HepG2 (cell line): ENCODE measurements around the gene MAPK14.

Experiments used
- BRCA1 ChIP-seq: sonication (generic); formaldehyde crosslinking; IDR thresholded peaks from 2 replicates; pipeline ENCODE4 v1.4.0; 2020; ENCODE audit warnings: missing genetic modification reagents
- CTCF ChIP-seq: sonication (generic); formaldehyde crosslinking; IDR thresholded peaks from 2 replicates; pipeline ENCODE4 v1.5.0; 2020; ENCODE audit warnings: mild to moderate bottlenecking, missing genetic modification reagents, moderate library complexity
- NR2C2 ChIP-seq: sonication (generic); formaldehyde crosslinking; IDR thresholded peaks from 2 replicates; pipeline ENCODE4 v1.4.0; 2020; ENCODE audit warnings: missing genetic modification reagents, mild to moderate bottlenecking, moderate library complexity, borderline replicate concordance
- POLR2A ChIP-seq, 2 experiments: IDR thresholded peaks; 2 replicates each; pipeline ENCODE4 v1.6.1; 2011; ENCODE audit warnings: low read depth in 2 of 2, low read length in 2 of 2, mild to moderate bottlenecking in 1 of 2, moderate library complexity in 1 of 2; ENCODE audit not compliant: insufficient read depth in 1 of 2
- POLR2AphosphoS5 ChIP-seq: IDR thresholded peaks from 2 replicates; pipeline ENCODE4 v1.6.1; 2012; ENCODE audit warnings: low read depth, low read length
- RAD21 ChIP-seq: fragments of 450-650 bp; formaldehyde crosslinking; IDR thresholded peaks from 2 replicates; pipeline ENCODE4 v1.5.0; 2020; ENCODE audit warnings: mild to moderate bottlenecking
- SRSF9 ChIP-seq: fragments of 200-400 bp; formaldehyde crosslinking; IDR thresholded peaks from 2 replicates; pipeline ENCODE4 v1.6.1; 2018; ENCODE audit warnings: borderline replicate concordance, mild to moderate bottlenecking, low read depth, low read length; ENCODE audit not compliant: insufficient read depth, poor library complexity, severe bottlenecking
- ZNF10 ChIP-seq: sonication (generic); formaldehyde crosslinking; IDR thresholded peaks from 2 replicates; pipeline ENCODE4 v1.4.0; 2020; ENCODE audit warnings: mild to moderate bottlenecking, low read depth, missing genetic modification reagents, borderline replicate concordance
- ZNF776 ChIP-seq: sonication (generic); formaldehyde crosslinking; IDR thresholded peaks from 2 replicates; pipeline ENCODE4 v1.4.0; 2020; ENCODE audit warnings: mild to moderate bottlenecking, missing genetic modification reagents
- TF ChIP-seq, protein P1 (sequence below): sonication (generic); formaldehyde crosslinking; IDR thresholded peaks from 2 replicates; pipeline ENCODE4 v1.4.0; 2020; ENCODE audit warnings: missing genetic modification reagents, mild to moderate bottlenecking, borderline replicate concordance
- TF ChIP-seq, protein P2 (sequence below): sonication (generic); formaldehyde crosslinking; IDR thresholded peaks from 2 replicates; pipeline ENCODE4 v1.8.1; 2023; ENCODE audit warnings: mild to moderate bottlenecking, inconsistent platforms, moderate library complexity, missing genetic modification reagents, borderline replicate concordance
- TF ChIP-seq, protein P3 (sequence below): IDR thresholded peaks from 2 replicates; pipeline ENCODE4 v1.6.1; 2016; ENCODE audit warnings: mild to moderate bottlenecking
- TF ChIP-seq, protein P4 (sequence below), 2 experiments: sonication (generic) in 1 of 2; formaldehyde crosslinking in 1 of 2; IDR thresholded peaks; 2 replicates each; pipeline versions ENCODE4 v1.5.1 to v1.6.1; 2011 to 2020; ENCODE audit warnings: borderline replicate concordance in 1 of 2, low read depth in 1 of 2, low read length in 1 of 2, mild to moderate bottlenecking in 1 of 2, missing genetic modification reagents in 1 of 2, moderate library complexity in 1 of 2

DNA sequence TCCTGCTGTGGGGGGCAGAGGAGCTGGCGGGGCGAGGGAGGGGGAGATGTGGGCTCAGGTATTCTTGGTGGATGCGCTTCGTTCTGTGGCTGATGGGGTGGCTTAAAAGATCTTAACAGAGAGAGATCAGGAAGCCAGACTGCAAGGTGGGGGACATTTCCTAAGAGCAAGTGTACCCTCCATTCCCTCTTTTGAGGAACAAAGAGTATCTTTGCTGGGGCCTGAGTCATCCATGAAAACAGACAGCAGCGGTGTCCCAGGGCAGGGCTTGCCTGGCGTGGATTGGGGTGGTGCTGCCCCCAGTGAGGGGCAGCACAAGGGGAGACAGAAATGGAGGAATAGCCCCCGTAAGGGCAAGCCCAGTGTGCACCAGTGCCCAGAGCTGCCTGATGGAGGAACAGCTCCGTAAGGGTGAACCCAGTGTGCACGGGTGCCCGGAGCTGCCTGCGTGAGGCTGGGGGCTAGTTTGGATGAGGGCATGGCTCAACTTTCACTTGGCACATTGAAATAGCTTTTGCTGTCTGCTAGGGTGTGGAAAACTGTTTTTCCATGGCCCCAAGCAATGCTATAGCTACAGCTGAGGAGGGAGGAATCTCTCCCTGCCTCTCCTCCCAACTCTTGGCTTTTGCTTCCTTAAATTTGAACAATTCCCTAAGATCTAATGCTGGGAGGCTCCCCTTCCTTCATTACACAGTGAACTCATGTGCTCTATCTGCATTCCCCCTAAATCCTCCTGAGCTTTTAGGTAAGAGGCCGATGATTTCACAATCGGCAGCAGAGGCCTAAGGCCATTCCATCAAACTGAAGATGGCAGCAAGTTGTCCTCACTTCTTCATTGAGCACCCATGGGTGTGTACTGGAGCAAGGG, 115.6 kb downstream of the MAPK14 start:
- TF ChIP-seq, protein P1, sequence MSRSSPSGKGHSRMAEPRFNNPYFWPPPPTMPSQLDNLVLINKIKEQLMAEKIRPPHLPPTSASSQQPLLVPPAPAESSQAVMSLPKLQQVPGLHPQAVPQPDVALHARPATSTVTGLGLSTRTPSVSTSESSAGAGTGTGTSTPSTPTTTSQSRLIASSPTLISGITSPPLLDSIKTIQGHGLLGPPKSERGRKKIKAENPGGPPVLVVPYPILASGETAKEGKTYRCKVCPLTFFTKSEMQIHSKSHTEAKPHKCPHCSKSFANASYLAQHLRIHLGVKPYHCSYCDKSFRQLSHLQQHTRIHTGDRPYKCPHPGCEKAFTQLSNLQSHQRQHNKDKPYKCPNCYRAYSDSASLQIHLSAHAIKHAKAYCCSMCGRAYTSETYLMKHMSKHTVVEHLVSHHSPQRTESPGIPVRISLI = no peak
- TF ChIP-seq CTCF (no peak), RAD21 (no peak), POLR2AphosphoS5 (no peak), SRSF9 (no peak), ZNF776 (no peak), ZNF10 (no peak), BRCA1 (CRISPR knock-in tag) (no peak), NR2C2 (CRISPR knock-in tag) (no peak), POLR2A (IDR thresholded peaks at IDR 0.05; ENCODE audit: insufficient read depth in 1 of 2, low read depth in 2 of 2, low read length in 2 of 2) (no peak)
- TF ChIP-seq, protein P2, sequence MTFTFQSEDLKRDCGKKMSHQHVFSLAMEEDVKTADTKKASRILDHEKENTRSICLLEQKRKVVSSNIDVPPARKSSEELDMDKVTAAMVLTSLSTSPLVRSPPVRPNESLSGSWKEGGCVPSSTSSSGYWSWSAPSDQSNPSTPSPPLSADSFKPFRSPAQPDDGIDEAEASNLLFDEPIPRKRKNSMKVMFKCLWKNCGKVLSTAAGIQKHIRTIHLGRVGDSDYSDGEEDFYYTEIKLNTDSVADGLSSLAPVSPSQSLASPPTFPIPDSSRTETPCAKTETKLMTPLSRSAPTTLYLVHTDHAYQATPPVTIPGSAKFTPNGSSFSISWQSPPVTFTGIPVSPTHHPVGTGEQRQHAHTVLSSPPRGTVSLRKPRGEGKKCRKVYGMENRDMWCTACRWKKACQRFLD (CRISPR knock-in tag) = no peak
- TF ChIP-seq, protein P3, sequence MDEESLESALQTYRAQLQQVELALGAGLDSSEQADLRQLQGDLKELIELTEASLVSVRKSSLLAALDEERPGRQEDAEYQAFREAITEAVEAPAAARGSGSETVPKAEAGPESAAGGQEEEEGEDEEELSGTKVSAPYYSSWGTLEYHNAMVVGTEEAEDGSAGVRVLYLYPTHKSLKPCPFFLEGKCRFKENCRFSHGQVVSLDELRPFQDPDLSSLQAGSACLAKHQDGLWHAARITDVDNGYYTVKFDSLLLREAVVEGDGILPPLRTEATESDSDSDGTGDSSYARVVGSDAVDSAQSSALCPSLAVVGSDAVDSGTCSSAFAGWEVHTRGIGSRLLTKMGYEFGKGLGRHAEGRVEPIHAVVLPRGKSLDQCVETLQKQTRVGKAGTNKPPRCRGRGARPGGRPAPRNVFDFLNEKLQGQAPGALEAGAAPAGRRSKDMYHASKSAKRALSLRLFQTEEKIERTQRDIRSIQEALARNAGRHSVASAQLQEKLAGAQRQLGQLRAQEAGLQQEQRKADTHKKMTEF (CRISPR knock-in tag) = no peak
- TF ChIP-seq, protein P4, sequence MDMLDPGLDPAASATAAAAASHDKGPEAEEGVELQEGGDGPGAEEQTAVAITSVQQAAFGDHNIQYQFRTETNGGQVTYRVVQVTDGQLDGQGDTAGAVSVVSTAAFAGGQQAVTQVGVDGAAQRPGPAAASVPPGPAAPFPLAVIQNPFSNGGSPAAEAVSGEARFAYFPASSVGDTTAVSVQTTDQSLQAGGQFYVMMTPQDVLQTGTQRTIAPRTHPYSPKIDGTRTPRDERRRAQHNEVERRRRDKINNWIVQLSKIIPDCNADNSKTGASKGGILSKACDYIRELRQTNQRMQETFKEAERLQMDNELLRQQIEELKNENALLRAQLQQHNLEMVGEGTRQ (IDR thresholded peaks at IDR 0.05; ENCODE audit: low read depth, low read length) = no peak
- TF ChIP-seq, protein P4 (CRISPR knock-in tag; IDR thresholded peaks at IDR 0.05; ENCODE audit: borderline replicate concordance) = no peak
